Measurements from ENCODE around the gene ATP10D.

Gene ATP10D

DNA sequence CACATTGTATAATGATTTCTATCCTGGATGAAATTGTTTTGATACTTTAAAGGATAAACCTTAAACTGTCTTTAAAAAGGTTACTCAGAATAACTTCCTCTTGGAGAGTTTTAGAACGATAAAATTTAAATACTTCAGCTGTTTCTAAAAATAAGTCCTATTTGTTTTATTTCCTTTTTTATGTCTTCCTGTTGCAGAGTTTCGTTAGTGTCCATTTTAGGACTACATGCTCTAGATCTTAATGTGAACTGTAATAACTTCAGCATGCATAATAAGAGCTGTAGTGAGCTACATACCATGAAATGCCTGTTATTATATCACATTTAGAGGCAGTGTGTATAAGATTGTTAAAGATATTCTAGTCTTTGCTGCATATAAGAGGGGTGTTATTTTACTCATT lies 14.6 kb downstream of the ATP10D start:
- Histone ChIP-seq H3K9me3 (no peaks in the 10 kb centered on the region), H3K36me3 (no peaks in the 10 kb centered on the region), H3K4me1 (peaks cover 0 to 58% (median 17%) of the 10 kb centered on the region in 4 donors), H3K27me3 (no peaks in the 10 kb centered on the region), H3K4me3 (no peak overlapping the region), H3K27ac (peak overlapping the region; percentile 53 to 54)
- DNase-seq, result no peak
- intact Hi-C loops (cut with DNase I; ENCODE audit: low total_unique reads), result no loop called here
- TF ChIP-seq, protein P1, sequence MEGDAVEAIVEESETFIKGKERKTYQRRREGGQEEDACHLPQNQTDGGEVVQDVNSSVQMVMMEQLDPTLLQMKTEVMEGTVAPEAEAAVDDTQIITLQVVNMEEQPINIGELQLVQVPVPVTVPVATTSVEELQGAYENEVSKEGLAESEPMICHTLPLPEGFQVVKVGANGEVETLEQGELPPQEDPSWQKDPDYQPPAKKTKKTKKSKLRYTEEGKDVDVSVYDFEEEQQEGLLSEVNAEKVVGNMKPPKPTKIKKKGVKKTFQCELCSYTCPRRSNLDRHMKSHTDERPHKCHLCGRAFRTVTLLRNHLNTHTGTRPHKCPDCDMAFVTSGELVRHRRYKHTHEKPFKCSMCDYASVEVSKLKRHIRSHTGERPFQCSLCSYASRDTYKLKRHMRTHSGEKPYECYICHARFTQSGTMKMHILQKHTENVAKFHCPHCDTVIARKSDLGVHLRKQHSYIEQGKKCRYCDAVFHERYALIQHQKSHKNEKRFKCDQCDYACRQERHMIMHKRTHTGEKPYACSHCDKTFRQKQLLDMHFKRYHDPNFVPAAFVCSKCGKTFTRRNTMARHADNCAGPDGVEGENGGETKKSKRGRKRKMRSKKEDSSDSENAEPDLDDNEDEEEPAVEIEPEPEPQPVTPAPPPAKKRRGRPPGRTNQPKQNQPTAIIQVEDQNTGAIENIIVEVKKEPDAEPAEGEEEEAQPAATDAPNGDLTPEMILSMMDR (IDR thresholded peaks at IDR 0.05), result no peak

DNA sequence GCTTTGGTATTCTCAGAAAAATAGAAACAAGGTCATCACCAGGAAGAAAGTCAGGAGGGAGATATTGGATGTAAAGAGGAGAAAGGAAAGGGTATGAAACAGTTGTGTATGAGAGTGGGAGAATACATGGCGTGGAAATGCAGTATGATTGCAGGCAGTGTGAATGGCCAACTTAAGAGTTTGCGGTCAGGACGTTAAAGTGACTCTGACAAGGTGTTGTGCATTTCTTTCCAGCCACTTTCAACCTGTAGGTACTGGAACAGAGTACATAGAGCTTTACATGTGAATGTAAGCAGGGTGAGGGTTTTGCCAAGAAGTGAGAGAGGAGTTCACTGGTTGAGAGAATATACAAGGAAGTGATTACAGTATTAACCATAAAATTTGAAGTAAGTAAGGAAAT lies 15.7 kb downstream of the ATP10D start:
- no peak overlapping the region for H3K4me3 ChIP-seq
- TF ChIP-seq, protein P1 (IDR thresholded peaks at IDR 0.05), result no peak
- H3K27me3 ChIP-seq, result no peaks in the 10 kb centered on the region
- H3K27ac ChIP-seq, result peak overlapping the region in 1 of 2 donors; percentile 53
- peaks cover 0 to 53% (median 17%) of the 10 kb centered on the region in 4 donors for H3K4me1 ChIP-seq
- H3K36me3 ChIP-seq, result no peaks in the 10 kb centered on the region
- H3K9me3 ChIP-seq, result no peaks in the 10 kb centered on the region
- no peak for DNase-seq
- intact Hi-C loops (cut with DNase I; ENCODE audit: low total_unique reads), result no loop called here

DNA sequence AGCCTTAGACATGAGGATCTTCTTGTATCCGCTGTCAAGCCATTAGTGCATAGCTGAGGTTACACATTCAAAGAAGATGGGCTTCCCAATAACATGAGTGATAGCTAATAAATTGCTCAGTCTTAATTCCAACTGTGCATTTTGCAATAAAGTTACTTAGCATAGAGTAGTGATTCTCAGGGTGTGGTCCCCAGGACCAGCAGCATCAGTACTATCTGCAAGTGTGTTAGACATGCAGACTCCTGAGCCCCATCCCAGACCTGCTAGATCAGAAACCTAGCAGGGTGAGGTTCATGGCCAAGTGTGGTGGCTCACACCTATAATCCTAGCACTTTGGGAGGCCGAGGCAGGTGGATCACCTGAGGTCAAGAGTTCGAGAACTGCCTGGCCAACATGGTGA lies 20.1 kb downstream of the ATP10D start:
- no peaks in the 10 kb centered on the region for H3K36me3 ChIP-seq
- no peaks in the 10 kb centered on the region for H3K9me3 ChIP-seq
- intact Hi-C loops (cut with DNase I; ENCODE audit: low total_unique reads), result loop anchor here (5.0 kb wide), 1 partner anchor 1648 kb away; no protein-coding TSS in a partner anchor
- no peak overlapping the region for H3K27ac ChIP-seq
- TF ChIP-seq, protein P1 (IDR thresholded peaks at IDR 0.05), result no peak
- H3K4me1 ChIP-seq, result peaks cover 0 to 29% (median 8%) of the 10 kb centered on the region in 4 donors
- H3K4me3 ChIP-seq, result no peak overlapping the region
- DNase-seq, result no peak
- H3K27me3 ChIP-seq, result no peaks in the 10 kb centered on the region

DNA sequence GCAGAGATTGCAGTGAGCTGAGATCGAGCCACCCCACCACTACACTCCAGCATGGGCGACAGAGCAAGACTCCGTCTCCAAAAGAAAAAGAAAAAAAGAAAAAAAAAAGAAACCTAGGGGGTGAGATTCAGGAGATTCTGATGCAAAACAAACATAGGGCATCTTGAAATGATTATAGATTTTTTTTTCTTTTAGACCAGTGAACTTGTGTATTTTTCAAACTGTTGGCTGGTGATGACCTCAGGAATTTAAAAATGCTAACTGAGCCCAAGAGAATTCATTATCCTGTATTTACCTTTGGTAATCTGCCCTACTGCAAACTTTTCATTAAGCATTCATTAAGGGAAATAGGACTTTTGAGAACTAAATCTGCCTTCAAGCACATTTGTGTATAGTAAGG lies 20.6 kb downstream of the ATP10D start:
- intact Hi-C loops (cut with DNase I; ENCODE audit: low total_unique reads), result loop anchor here (5.0 kb wide), 1 partner anchor 1648 kb away; no protein-coding TSS in a partner anchor
- H3K4me3 ChIP-seq, result no peak overlapping the region
- TF ChIP-seq, protein P1 (IDR thresholded peaks at IDR 0.05), result no peak
- DNase-seq, result no peak
- H3K27ac ChIP-seq, result no peak overlapping the region
- no peaks in the 10 kb centered on the region for H3K27me3 ChIP-seq
- no peaks in the 10 kb centered on the region for H3K9me3 ChIP-seq
- no peaks in the 10 kb centered on the region for H3K36me3 ChIP-seq
- peaks cover 0 to 29% (median 10%) of the 10 kb centered on the region in 4 donors for H3K4me1 ChIP-seq

DNA sequence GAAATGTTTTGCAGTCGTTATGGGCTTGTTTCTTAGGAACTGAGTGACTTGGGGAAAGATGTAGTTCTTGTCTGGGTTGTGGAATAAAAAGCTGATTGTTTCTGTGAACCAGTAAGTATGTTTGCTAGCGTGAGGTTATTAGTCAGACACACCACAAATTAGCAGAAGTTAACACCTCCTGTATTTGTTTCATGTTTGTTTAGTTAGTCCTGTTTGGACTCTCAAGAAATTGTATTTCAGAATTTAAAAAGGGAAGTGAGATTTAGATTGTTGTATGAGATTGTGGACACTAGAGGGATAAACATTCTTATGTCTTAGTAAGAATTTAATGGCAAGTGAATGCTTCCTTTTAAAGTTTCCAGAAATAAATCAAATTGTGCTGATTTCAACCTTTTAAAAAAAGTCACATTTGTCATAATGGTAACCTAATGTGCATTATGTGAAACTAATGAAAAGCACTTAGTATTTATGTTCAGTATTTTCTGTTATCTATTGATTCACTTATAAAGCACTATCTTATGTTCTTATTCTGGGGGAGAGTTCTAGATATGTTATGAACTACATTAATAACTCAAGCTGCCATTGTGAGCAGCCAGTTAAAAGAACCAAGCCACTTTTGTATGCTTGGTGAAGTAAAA lies 25.6 kb downstream of the ATP10D start:
- DNase-seq, result no peak
- H3K4me1 ChIP-seq, result peaks cover 0 to 30% (median 15%) of the 10 kb centered on the region in 4 donors
- H3K36me3 ChIP-seq, result peaks cover 18 to 27% (median 26%) of the 10 kb centered on the region in 3 donors
- intact Hi-C loops (cut with DNase I; ENCODE audit: low total_unique reads), result no loop called here
- TF ChIP-seq, protein P1 (IDR thresholded peaks at IDR 0.05), result peak in 1 of 2 experiments; percentile 22
- no peaks in the 10 kb centered on the region for H3K27me3 ChIP-seq
- H3K27ac ChIP-seq, result peak overlapping the region; percentile 57 to 65
- H3K9me3 ChIP-seq, result no peaks in the 10 kb centered on the region
- H3K4me3 ChIP-seq, result no peak overlapping the region
